ENCODE measurements around the gene CPLANE2. TPM values are rescaled to one million over a fixed set of nuclear protein-coding genes. Genes with fewer than 3 reads are reported as not detected.
"Not testable (repeated sequence)": the region's sequence is repeated elsewhere in the genome, so short reads cannot be mapped to it uniquely, and the experiment has no call there.

Gene CPLANE2
- total RNA-seq, 2 donors from 2014 or later = 6.5 to 15.2 TPM

DNA sequence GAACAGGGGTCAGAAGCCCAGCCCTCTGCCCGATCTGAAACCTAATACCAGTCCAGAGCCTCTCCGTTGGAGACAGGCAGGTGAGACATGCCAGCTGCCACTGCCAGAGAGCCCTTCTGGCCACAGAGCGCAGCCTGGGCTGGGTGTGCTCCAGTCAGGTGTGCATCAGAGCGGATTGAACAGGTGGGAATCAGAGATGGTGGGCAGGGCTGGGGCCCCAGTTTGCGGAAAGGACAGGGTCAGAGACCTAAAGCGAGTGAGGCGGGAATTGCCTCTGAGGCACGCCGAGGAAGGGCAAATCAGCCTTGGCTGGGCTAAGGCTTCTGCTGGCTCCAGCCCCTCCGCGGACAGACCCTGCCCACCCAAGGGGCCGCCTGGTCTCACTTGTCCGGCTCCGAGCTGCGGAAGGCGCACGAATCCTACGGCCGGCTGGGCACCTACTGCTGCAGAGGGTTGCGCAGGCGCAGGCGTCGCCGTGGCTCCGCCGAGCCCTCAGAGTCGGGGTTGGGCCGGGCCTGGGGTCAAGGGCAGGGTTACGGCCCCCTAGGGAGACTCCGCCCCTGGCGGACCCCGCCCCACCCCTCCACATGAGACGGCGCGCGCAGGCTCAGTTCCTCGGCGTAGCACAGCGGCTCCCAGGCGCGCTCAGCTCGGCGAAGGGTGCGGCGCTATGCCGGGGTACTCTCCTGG lies 10.3 kb downstream of the CPLANE2 start:
- peaks cover 11% of the 10 kb centered on the region for H3K27me3 ChIP-seq
- peak overlapping the region in 1 of 2 donors; percentile 21 for H3K9ac ChIP-seq (ENCODE audit: low read depth in 2 of 2, low read length in 2 of 2)
- H3K4me3 ChIP-seq = peak overlapping the region; percentile 19
- H3K36me3 ChIP-seq = no peaks in the 10 kb centered on the region
- intact Hi-C loops (cut with DNase I) = no loop called here
- no peaks in the 10 kb centered on the region for H3K4me1 ChIP-seq
- H3K9me3 ChIP-seq = no peaks in the 10 kb centered on the region
- DNase-seq = peak; percentile 77
- no peak for TF ChIP-seq CTCF (IDR thresholded peaks at IDR 0.05)
- H3K27ac ChIP-seq = no peak overlapping the region

DNA sequence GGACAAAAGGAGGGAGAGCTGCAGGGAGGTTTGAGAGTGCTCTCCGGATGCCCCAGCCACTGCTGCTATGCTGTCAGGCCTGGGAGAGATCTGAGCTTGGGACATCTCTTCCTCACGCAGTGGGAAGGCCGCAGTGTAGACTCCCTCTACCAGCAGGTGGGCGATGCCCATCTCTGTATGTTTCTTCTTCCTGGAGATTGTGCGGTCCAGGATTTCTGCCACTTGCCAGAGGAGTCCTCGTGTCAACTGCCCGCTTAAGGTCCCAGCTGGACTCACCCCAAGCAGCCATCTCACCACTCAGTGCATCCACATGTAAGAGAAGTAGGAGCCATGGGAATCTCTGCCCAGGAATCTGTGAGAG lies 10.9 kb downstream of the CPLANE2 start:
- Histone ChIP-seq H3K4me1 (no peaks in the 10 kb centered on the region), H3K9ac (ENCODE audit: low read depth in 2 of 2, low read length in 2 of 2) (no peak overlapping the region), H3K4me3 (no peak overlapping the region), H3K27ac (no peak overlapping the region), H3K9me3 (no peaks in the 10 kb centered on the region), H3K36me3 (no peaks in the 10 kb centered on the region), H3K27me3 (peaks cover 11% of the 10 kb centered on the region)
- DNase-seq = no peak
- intact Hi-C loops (cut with DNase I) = no loop called here
- TF ChIP-seq CTCF (IDR thresholded peaks at IDR 0.05) = no peak

- Histone ChIP-seq H3K9ac (ENCODE audit: low read depth in 2 of 2, low read length in 2 of 2) (no peak overlapping the region), H3K27ac (no peak overlapping the region), H3K27me3 (peaks cover 11% of the 10 kb centered on the region), H3K36me3 (no peaks in the 10 kb centered on the region), H3K4me1 (no peaks in the 10 kb centered on the region), H3K9me3 (no peaks in the 10 kb centered on the region), H3K4me3 (no peak overlapping the region)
- no peak for DNase-seq
- TF ChIP-seq CTCF (IDR thresholded peaks at IDR 0.05) = no peak
- intact Hi-C loops (cut with DNase I) = no loop called here
These were observed 12.5 kb downstream of the CPLANE2 start for GRCh38 chr1:16224472-16224871.

- H3K4me1 ChIP-seq; H3K27me3 ChIP-seq; H3K4me3 ChIP-seq; DNase-seq; intact Hi-C loops (cut with DNase I); H3K9ac ChIP-seq (ENCODE audit: low read depth in 2 of 2, low read length in 2 of 2); H3K27ac ChIP-seq; H3K9me3 ChIP-seq; H3K36me3 ChIP-seq: not testable (repeated sequence)
These were observed 14.3 kb downstream of the CPLANE2 start for GRCh38 chr1:16222716-16223115.

DNA sequence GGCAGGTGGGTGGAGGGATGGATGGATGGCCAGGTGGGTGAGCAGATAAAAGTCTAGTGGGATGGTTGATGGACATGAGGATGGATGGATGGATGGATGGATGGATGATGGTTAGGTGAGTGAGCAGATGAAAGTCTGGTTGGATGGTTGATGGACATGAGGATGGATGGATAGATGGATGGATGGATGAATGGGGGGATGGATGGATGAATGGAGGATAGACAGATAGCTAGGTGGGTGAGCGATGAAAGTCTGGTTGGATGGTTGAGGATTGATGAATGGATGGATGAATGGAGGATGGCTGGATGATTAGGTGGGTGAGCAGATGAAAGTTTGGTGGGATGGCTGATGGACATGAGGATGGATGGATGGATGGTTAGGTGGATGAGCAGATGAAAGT lies 15.5 kb downstream of the CPLANE2 start:
- Histone ChIP-seq H3K36me3 (no peaks in the 10 kb centered on the region), H3K9me3 (no peaks in the 10 kb centered on the region), H3K4me1 (peaks cover 2% of the 10 kb centered on the region), H3K9ac (ENCODE audit: low read depth in 2 of 2, low read length in 2 of 2) (no peak overlapping the region), H3K27me3 (no peaks in the 10 kb centered on the region), H3K4me3 (no peak overlapping the region), H3K27ac (no peak overlapping the region)
- intact Hi-C loops (cut with DNase I) = no loop called here
- no peak for DNase-seq
- no peak for TF ChIP-seq CTCF (IDR thresholded peaks at IDR 0.05)

GRCh38 chr1:16219968-16220500 lies 16.9 kb downstream of the CPLANE2 start:
- no peak overlapping the region for H3K9ac ChIP-seq (ENCODE audit: low read depth in 2 of 2, low read length in 2 of 2)
- H3K4me1 ChIP-seq = peaks cover 6% of the 10 kb centered on the region
- no peak for DNase-seq
- H3K27me3 ChIP-seq = no peaks in the 10 kb centered on the region
- no peak overlapping the region for H3K4me3 ChIP-seq
- no peak for TF ChIP-seq CTCF (IDR thresholded peaks at IDR 0.05)
- peak overlapping the region; percentile 14 for H3K27ac ChIP-seq
- no peaks in the 10 kb centered on the region for H3K9me3 ChIP-seq
- H3K36me3 ChIP-seq = no peaks in the 10 kb centered on the region
- intact Hi-C loops (cut with DNase I) = no loop called here
